ENCODE results near the gene ZNF608.
A peak's percentile ranks its signal among the peaks of the same experiment; 100 is the strongest.

Gene ZNF608

GRCh38 chr5:124736805-124737188 is 9.6 kb downstream of the ZNF608 start:
- DNase-seq, result no peak

DNA sequence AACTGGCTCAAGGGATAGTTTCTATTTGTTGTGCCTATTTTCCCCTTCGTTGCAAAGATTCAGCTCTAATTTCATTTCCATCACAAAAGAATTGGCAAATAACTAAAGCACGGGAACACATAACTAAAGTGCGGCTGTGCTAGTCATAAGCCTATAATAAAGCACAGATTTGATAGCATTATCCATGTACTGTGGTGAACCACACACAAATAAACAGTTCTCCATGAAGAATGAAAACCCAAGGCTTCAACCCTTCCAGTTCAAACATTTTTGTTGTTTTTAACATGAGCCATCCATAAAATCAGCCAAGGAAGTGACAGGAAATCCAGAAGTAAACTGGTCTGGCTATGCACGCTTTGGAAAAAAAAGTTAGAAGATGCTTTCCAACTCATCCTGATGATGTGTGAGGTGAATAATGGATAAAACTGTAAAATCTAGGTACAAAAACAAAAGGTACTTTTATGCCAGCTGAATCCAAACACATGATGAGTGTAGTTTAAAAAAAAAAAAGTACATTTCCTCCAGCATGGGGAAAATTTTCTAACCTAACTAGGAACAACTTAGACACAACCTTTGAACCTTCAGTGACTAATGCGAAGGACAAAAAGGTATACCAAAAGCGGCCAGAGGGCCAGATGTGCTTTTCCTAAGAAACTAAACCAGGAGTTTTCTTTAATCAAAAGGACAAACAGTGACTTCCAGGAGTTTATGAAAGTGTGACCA is 10.2 kb downstream of the ZNF608 start:
- no peak for DNase-seq

DNA sequence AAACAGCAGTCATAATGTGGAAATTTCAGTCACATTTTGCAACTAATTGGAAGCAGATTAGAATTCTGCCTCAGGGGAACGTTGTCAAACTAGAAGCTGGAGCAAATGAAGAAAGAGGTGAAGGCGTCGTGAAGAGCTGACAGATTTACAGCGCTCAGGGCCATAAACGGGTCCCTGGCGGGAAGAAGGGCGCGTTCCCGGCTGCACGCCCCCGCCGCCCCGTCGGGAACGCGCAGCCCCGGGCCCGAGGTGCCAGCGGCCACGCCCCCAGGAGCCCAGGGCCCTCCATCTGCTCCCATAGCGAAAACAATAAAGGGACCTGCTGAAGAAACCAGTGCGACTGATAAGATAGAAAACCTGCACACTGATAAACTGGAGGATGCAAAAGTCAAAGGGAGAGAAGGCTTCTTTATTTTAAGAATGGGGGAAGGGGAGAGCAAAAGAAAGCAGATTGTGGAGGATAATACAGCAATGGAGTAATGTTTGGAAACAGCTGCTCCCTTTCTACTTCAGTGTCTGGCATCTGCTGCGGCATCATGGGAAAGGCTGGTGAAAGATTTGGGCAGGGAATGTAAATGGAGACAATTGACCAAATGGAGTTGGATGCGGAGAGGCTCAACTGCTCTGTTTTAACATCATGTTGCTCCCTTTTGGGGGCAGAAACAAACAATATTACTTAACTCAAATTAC is 11.1 kb downstream of the ZNF608 start:
- DNase-seq, result no peak

DNA sequence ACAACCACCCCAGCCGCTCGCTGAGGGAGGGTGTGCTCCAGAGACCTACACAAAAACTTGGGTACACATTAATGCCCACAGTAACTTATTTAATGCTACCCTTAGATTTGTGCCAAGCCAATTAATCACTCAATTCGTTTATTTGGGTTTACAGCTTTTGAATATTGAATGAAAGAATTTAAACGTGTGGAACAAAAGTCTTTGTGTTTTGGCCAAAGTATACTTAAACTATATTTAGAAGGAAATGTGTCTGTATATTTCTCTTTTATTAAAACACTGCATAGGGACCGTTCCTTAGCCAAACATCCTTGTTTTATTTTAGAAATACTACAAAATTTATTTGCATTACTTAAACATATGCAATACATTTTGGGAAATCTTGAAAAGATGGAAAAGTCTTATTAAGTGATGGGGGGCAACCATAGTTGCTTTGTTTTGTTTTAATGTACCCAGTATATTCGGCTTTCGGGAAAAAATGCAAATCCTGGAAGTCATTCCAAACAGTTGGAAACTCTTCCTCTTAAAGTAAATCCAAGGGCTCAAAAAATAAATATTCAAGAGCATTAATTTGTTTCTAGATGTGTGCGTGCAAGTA is 11.8 kb downstream of the ZNF608 start:
- no peak for DNase-seq

GRCh38 chr5:124733329-124733650 is 13.1 kb downstream of the ZNF608 start:
- no peak for DNase-seq

DNA sequence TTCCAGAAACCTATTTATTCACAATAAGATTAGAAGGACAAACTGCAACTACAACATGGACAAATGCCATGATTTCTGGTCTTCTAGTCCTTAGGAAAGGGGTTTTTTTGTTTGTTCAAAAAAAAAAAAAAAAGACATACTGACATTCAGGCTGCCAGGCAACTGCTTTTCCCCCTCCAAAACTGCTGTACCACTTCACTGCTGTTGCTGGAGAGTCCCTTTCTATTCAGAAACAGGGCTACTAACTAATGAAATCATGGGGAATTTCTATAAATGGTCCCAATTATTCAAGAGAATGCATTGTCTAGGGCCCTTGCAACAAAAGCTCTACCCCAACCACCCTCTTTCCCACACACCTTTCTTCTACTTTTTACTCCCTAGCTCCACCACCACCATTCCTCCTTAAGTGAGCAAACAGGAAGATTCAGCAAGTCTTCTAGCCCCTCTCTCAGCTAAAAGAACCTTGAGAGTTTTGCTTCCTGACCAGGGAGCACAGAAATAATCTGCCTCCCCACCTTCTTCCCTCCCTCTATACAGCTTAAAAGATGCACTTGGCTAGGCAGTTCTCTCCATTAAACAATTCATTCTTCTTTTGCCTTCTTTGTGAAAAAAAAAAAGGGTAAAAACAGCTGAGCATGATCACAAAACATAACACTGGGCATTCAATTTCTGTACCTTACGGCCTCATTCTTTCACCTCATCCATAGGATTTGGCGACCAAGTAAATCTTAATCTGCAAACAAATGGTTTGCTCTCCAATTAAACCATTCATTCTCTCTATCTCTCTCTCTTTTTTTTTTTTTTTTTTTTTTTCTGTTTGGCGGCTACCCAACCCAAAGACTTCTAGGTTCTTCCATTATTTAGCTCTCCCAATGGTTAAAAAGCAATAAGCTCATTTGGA is 13.8 kb downstream of the ZNF608 start:
- DNase-seq, result no peak

- DNase-seq, result no peak
These were observed 16.1 kb downstream of the ZNF608 start for GRCh38 chr5:124730381-124730780.

DNA sequence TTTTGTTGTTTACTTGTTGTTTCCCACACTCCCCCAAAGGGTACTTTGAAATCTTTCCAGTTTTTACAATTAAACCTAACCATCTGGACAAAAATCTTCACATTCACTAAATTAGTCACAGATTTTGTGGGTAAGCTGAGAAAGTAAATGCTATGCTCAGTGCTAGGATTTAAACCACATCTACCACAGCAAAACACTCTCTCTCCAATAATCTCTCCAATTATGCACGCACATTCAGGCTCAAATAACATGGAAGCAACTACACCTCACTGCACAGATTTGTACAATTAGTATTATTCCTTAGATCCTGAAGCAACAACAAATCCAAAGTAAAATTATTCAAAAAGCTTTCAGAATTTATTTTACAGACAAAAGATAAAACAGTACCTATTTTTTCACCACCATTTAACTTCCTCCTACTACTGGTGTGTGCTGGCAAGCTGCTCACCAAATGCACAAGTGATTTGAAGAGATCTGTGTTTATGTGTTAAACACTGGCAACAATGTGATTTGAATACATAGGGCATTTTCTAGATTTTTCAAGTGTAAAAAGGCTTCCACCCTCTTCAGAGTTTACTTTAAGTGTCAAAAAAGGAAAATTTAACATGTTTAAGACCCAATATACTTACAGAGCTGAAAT is 16.6 kb downstream of the ZNF608 start:
- DNase-seq, result no peak

- no peak for DNase-seq
These were observed 17.5 kb downstream of the ZNF608 start for GRCh38 chr5:124728968-124729332.

- DNase-seq, result no peak
These were observed 18.0 kb downstream of the ZNF608 start for GRCh38 chr5:124728331-124728967.

DNA sequence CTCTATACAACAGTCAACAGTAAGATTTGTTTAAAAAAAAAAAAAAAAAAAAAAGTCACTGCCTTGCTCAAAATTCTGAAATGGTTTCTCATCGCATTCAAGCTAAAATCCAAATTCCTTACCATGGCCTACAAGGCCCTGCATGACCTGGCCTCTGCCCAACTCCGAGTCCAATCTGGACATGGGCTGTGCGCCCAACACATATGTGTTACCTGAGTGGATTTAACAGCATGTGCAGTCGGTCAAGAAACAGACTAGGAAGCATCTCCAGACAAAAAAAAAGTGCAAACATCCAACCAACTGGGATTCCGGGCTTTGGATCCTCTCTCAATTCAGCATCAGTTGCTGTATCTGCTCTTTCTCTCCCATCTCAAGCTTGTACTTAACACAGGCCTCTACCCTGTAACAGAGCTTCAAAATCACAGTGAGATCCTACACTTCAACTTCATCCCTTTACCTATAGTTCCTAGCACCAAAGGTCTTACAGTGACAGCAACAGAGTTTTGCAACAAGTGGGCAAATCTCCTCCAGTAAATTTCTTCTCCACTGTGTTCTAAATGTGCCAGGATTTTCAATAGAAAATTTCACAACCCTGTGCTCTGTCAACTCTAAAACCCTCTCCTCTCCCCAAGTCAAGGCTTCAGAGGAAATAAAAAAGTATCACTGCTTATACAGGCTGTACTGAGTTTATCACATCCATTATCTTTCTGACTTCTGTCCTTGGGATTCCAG is 19.6 kb downstream of the ZNF608 start:
- DNase-seq, result no peak

DNA sequence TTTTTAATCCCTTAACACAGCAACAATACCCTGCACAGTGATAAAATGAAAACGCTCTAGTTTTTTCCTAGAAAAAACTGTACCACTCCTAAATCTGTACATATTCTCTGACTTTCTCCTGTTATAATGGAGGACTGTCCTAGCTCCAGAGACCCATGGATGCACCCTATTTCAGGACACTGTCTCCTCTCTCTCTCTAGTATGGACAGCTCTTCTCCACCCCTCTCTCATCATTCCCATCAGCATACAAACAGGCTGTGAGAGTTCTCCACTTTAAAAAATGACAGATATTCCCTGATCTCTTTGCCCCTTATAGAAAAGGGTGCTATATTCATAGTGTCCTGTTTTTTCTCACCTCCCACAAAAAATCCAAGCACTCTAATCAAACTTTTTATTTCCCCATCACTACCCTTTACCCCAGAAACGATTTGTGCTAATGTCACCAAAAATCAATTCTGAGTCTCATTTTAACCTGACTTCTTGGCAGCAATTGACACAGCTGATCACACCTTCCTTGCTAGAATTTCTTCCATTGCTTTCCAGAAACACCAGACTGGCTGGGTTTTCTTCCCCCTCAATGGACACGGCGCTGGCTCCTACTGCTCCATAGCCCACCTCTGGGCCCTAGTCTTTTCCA is 20.7 kb downstream of the ZNF608 start:
- no peak for DNase-seq

DNA sequence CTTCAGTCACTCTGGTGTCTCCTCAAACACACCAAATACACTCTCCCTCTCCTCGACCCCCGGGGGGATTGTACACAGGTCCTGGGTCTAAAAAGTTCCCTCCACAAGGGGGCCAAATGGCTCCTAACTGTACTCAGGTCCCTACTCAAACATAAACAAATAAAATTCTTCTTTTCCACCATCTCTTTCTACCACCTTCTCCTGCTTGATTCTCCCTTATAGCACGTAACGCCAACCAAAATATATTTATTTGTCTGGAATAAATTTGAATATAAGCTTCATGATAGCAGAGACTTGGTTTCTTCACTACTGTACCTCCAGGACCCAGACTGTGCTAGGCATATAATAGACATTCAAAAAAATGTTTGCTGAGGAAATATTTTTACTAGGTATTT is 21.4 kb downstream of the ZNF608 start:
- no peak for DNase-seq

GRCh38 chr5:124724357-124725039 is 21.9 kb downstream of the ZNF608 start:
- no peak for DNase-seq

DNA sequence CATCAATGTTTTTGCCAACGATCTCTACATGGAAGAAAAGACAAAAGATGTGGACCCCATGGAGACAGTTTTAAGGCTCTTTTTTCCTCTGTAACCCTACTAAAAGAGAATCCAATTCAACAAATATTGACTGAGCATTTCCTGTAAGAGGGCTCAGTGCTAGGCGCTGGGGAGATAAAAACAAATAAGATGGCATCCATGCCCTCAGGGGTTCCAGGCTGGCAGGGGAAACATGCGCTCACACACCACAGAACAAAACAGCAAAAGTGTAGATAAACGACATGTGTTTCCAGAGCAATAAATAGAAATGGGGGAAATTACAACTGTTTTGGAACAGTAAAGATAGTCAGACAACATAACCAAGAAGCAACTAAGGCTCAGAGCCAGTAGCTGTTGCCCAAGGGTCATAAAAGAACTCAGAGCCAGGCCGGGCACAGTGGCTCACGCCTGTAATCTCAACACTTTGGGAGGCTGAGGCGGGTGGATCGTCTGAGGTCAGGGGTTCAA is 25.2 kb downstream of the ZNF608 start:
- no peak for DNase-seq

DNA sequence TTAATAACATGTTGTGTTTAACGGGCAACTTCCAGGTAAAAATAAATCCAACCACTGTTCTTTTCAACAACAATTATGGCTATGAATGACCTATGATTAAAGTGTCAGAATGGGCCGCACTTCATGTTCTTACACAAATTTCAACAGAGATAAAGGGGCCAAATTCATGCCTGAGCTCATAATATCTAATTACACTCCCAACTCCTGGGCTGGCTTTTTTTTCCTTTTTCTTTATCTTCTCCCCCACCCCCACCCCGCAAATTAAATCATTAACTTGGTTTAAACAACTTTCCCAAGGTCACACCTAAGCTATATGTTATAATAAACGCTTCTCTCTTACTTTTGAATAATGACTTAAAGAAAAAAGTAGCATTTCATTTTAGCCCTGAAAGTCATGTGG is 25.8 kb downstream of the ZNF608 start:
- no peak for DNase-seq

- DNase-seq, result no peak
These were observed 27.1 kb downstream of the ZNF608 start for GRCh38 chr5:124719113-124719967.

GRCh38 chr5:124718380-124718789 is 28.1 kb downstream of the ZNF608 start:
- DNase-seq, result peak; percentile 64

DNA sequence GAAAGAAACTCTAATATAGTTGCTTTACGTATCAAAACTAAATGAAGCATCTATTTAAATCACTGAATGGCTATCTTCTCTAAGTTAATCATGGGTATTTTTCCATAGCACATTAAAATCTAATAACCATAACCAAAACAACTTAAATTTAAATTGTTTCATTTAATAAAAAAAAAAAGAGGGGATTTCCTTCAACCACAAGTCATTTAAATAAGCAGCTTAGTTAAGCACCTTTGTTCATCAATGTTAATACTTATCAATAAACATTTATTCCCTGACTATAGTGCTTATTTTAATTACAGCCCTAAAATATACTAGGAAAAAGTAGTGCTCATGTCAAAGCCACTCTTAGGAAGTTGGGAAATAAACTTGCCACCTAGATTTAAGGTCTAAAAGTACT is 30.3 kb downstream of the ZNF608 start:
- DNase-seq, result no peak

Measured in NCI-H1105 (cell line).